MM.1S (cell line): ENCODE results near the gene CDC40.

Source experiments
- DNase-seq: peaks from one replicate; pipeline ENCODE4 v3.0.0-alpha.2; 2015
- H2AFZ ChIP-seq: fragments of 300-600 bp; sonication (generic); 2 replicates; pipeline ENCODE4 v1.6.0; 2016; ENCODE audit warnings: antibody characterized with exemption, low read length
- H3F3A ChIP-seq: fragments of 300-600 bp; sonication (generic); 2 replicates; pipeline ENCODE4 v1.6.1; 2016; ENCODE audit warnings: mild to moderate bottlenecking, antibody characterized with exemption, low read length, moderate library complexity, mixed read lengths; ENCODE audit not compliant: insufficient read depth
- H3K27ac ChIP-seq: fragments of 300-600 bp; sonication (generic); 2 replicates; pipeline ENCODE4 v1.5.1; 2016; ENCODE audit warnings: mild to moderate bottlenecking, low read length
- H3K27me3 ChIP-seq: fragments of 300-600 bp; sonication (generic); replicated peaks from 2 replicates; pipeline ENCODE4 v1.6.0; 2016; ENCODE audit warnings: low read length; ENCODE audit not compliant: insufficient read depth
- H3K36me3 ChIP-seq: fragments of 300-600 bp; sonication (generic); replicated peaks from 2 replicates; pipeline ENCODE4 v1.6.1; 2016; ENCODE audit warnings: mild to moderate bottlenecking, low read length, mixed read lengths; ENCODE audit not compliant: insufficient read depth
- H3K4me1 ChIP-seq: fragments of 300-600 bp; sonication (generic); 2 replicates; pipeline ENCODE4 v1.6.1; 2016; ENCODE audit warnings: low read length, mixed read lengths
- H3K4me2 ChIP-seq: fragments of 300-600 bp; sonication (generic); 2 replicates; pipeline ENCODE4 v1.6.0; 2016; ENCODE audit warnings: low read depth, low read length
- H3K4me3 ChIP-seq: fragments of 300-600 bp; sonication (generic); 2 replicates; pipeline ENCODE4 v1.5.1; 2016; ENCODE audit warnings: low read length, mixed read lengths
- H3K79me2 ChIP-seq: fragments of 300-600 bp; sonication (generic); 2 replicates; pipeline ENCODE4 v1.6.1; 2016; ENCODE audit warnings: mixed run types, low read length, mixed read lengths
- H3K9ac ChIP-seq: fragments of 300-600 bp; sonication (generic); 2 replicates; pipeline ENCODE4 v1.6.1; 2016; ENCODE audit warnings: low read length, mixed read lengths
- H3K9me2 ChIP-seq: fragments of 300-600 bp; sonication (generic); replicated peaks from 2 replicates; pipeline ENCODE4 v1.6.1; 2016; ENCODE audit warnings: mild to moderate bottlenecking, low read length, mixed read lengths; ENCODE audit not compliant: insufficient read depth
- H3K9me3 ChIP-seq: fragments of 300-600 bp; sonication (generic); replicated peaks from 2 replicates; pipeline ENCODE4 v1.6.1; 2016; ENCODE audit warnings: mild to moderate bottlenecking, low read length, mixed read lengths; ENCODE audit not compliant: insufficient read depth
- H4K20me1 ChIP-seq: fragments of 300-600 bp; sonication (generic); 2 replicates; pipeline ENCODE4 v1.6.1; 2016; ENCODE audit warnings: mild to moderate bottlenecking, low read length, moderate library complexity, mixed read lengths; ENCODE audit not compliant: insufficient read depth
- CTCF ChIP-seq: fragments of 300-600 bp; sonication (generic); IDR thresholded peaks from 2 replicates; pipeline ENCODE4 v1.5.1; 2016; ENCODE audit warnings: antibody characterized with exemption, low read length, mixed read lengths
- EZH2 ChIP-seq: fragments of 300-600 bp; sonication (generic); optimal IDR thresholded peaks from 2 replicates; pipeline ENCODE3; 2017; ENCODE audit warnings: low read depth, mild to moderate bottlenecking, antibody characterized with exemption, low read length, mixed read lengths
- EZH2phosphoT487 ChIP-seq: fragments of 300-600 bp; sonication (generic); IDR thresholded peaks from 2 replicates; pipeline ENCODE4 v1.6.1; 2018; ENCODE audit warnings: antibody characterized with exemption, low read length

Gene CDC40

GRCh38 chr6:110170081-110170480, 10.1 kb upstream of the CDC40 start:
- Histone ChIP-seq H3K27me3 (no peaks in the 10 kb centered on the region), H3K9me3 (no peaks in the 10 kb centered on the region), H3K27ac (no peak overlapping the region), H3K4me2 (no peak overlapping the region), H3K4me1 (no peaks in the 10 kb centered on the region), H3K36me3 (no peaks in the 10 kb centered on the region), H2AFZ (no peak overlapping the region), H4K20me1 (no peaks in the 10 kb centered on the region; the same call in 1 of the 2 replicates), H3K9me2 (no peaks in the 10 kb centered on the region), H3K9ac (no peak overlapping the region), H3F3A (no peaks in the 10 kb centered on the region), H3K4me3 (no peak overlapping the region), H3K79me2 (no peaks in the 10 kb centered on the region)
- no peak for DNase-seq
- no peak for TF ChIP-seq EZH2
- TF ChIP-seq CTCF, result no peak
- no peak for TF ChIP-seq EZH2phosphoT487

GRCh38 chr6:110173506-110174132, 6.6 kb upstream of the CDC40 start:
- Histone ChIP-seq H3K9ac (no peak overlapping the region), H2AFZ (no peak overlapping the region), H3K27me3 (no peaks in the 10 kb centered on the region), H3K27ac (no peak overlapping the region), H3K36me3 (no peaks in the 10 kb centered on the region), H3K4me1 (peaks cover 6% of the 10 kb centered on the region; the same call in 1 of the 2 replicates), H3K9me2 (no peaks in the 10 kb centered on the region), H3K4me2 (no peak overlapping the region), H3F3A (peaks cover 3% of the 10 kb centered on the region; the same call in 1 of the 2 replicates), H3K4me3 (no peak overlapping the region), H3K79me2 (no peaks in the 10 kb centered on the region), H3K9me3 (no peaks in the 10 kb centered on the region), H4K20me1 (no peaks in the 10 kb centered on the region; the same call in 1 of the 2 replicates)
- TF ChIP-seq EZH2phosphoT487, result no peak
- TF ChIP-seq EZH2, result no peak
- TF ChIP-seq CTCF, result no peak
- no peak for DNase-seq

- H3K36me3 ChIP-seq, result no peaks in the 10 kb centered on the region
- TF ChIP-seq EZH2phosphoT487, result no peak
- no peak for TF ChIP-seq EZH2
- peak; percentile 61 for TF ChIP-seq CTCF
- H4K20me1 ChIP-seq, result no peaks in the 10 kb centered on the region
- H3K27me3 ChIP-seq, result no peaks in the 10 kb centered on the region
- H3K9ac ChIP-seq, result peak overlapping the region; percentile 54; the same call in 1 of the 2 replicates
- peak overlapping the region; percentile 99 for H2AFZ ChIP-seq
- H3K27ac ChIP-seq, result no peak overlapping the region
- no peaks in the 10 kb centered on the region for H3K9me2 ChIP-seq
- peak overlapping the region; percentile 77 for H3K4me3 ChIP-seq
- H3K4me1 ChIP-seq, result peaks cover 18% of the 10 kb centered on the region
- no peaks in the 10 kb centered on the region for H3K9me3 ChIP-seq
- H3K79me2 ChIP-seq, result peaks cover 37% of the 10 kb centered on the region
- peak; percentile 46 for DNase-seq
- peaks cover 5% of the 10 kb centered on the region; the same call in 1 of the 2 replicates for H3F3A ChIP-seq
- H3K4me2 ChIP-seq, result peak overlapping the region; percentile 76
Observed at GRCh38 chr6:110178626-110179405, 1.4 kb upstream of the CDC40 start.
